OCI-LY7 (cell line): ENCODE data around the gene ENTPD7.

Source experiments
- CTCF ChIP-seq: fragments of 200-600 bp; sonication (generic); conservative IDR thresholded peaks from 2 replicates; pipeline ENCODE4 v1.5.1; 2014; ENCODE audit warnings: mild to moderate bottlenecking, antibody characterized with exemption, low read length, moderate library complexity, mixed read lengths
- EZH2phosphoT487 ChIP-seq: fragments of 200-600 bp; sonication (generic); IDR thresholded peaks from 2 replicates; pipeline ENCODE4 v1.6.1; 2018; ENCODE audit warnings: low read depth, borderline replicate concordance, mild to moderate bottlenecking, mixed run types, antibody characterized with exemption, low read length, moderate library complexity, mixed read lengths

GRCh38 chr10:99659031-99659867 is at the start of gene ENTPD7:
- TF ChIP-seq CTCF (no peak), EZH2phosphoT487 (no peak)
